Neural cell (in vitro differentiated cells): ENCODE measurements around the gene CRELD1. TPM values are rescaled to one million over a fixed set of nuclear protein-coding genes. Genes with fewer than 3 reads are reported as not detected.

Experiments used
- H2AFZ ChIP-seq: fragments of 200-600, 300-800 bp; sonication (generic), shearing (Covaris generic); 2 replicates; pipeline ENCODE4 v1.6.0; 2014; ENCODE audit warnings: low read depth, mild to moderate bottlenecking, antibody characterized with exemption, low read length, moderate library complexity
- H3F3A ChIP-seq: fragments of 200-600 bp; shearing (Covaris generic); 2 replicates; pipeline ENCODE4 v1.6.1; 2016; ENCODE audit warnings: mild to moderate bottlenecking, moderate library complexity, mixed read lengths, antibody characterized with exemption, low read length; ENCODE audit not compliant: insufficient read depth, poor library complexity, severe bottlenecking
- H3K27ac ChIP-seq: fragments of 200-600, 300-800 bp; sonication (generic), shearing (Covaris generic); 2 replicates; pipeline ENCODE4 v1.5.1; 2014; ENCODE audit warnings: mild to moderate bottlenecking, low read length, moderate library complexity
- H3K27me3 ChIP-seq: fragments of 300-800, 200-600 bp; sonication (generic), shearing (Covaris generic); 2 replicates; pipeline ENCODE4 v1.6.0; 2014; ENCODE audit warnings: mild to moderate bottlenecking, low read depth, low read length, moderate library complexity; ENCODE audit not compliant: insufficient read depth
- H3K36me3 ChIP-seq: fragments of 300-800, 200-600 bp; sonication (generic), shearing (Covaris generic); 2 replicates; pipeline ENCODE4 v1.5.1; 2014; ENCODE audit warnings: mild to moderate bottlenecking, antibody characterized with exemption, low read length, moderate library complexity; ENCODE audit not compliant: insufficient read depth
- H3K4me2 ChIP-seq: fragments of 300-800, 200-600 bp; sonication (generic), shearing (Covaris generic); 2 replicates; pipeline ENCODE4 v1.6.0; 2014; ENCODE audit warnings: mild to moderate bottlenecking, low read length
- H3K4me3 ChIP-seq: fragments of 300-800, 200-600 bp; sonication (generic), shearing (Covaris generic); 2 replicates; pipeline ENCODE4 v1.5.1; 2014; ENCODE audit warnings: mild to moderate bottlenecking, low read length, moderate library complexity
- H3K79me2 ChIP-seq: fragments of 200-600 bp; shearing (Covaris generic); replicated peaks from 2 replicates; pipeline ENCODE4 v1.6.0; 2014; ENCODE audit warnings: mild to moderate bottlenecking, low read length, moderate library complexity; ENCODE audit not compliant: insufficient read depth
- H3K9ac ChIP-seq: fragments of 300-800, 200-600 bp; sonication (generic), shearing (Covaris generic); 2 replicates; pipeline ENCODE4 v1.6.1; 2016; ENCODE audit warnings: mild to moderate bottlenecking, low read length, mixed read lengths
- H3K9me2 ChIP-seq: fragments of 200-600 bp; shearing (Covaris generic); 2 replicates; pipeline ENCODE4 v1.6.1; 2016; ENCODE audit warnings: mild to moderate bottlenecking, low read length, mixed read lengths; ENCODE audit not compliant: insufficient read depth
- H3K9me3 ChIP-seq: fragments of 200-600, 300-800 bp; sonication (generic), shearing (Covaris generic); 2 replicates; pipeline ENCODE4 v1.6.1; 2016; ENCODE audit warnings: mild to moderate bottlenecking, mixed run types, low read length, moderate library complexity, mixed read lengths
- H4K20me1 ChIP-seq: fragments of 200-600 bp; shearing (Covaris generic); 2 replicates; pipeline ENCODE4 v1.6.1; 2016; ENCODE audit warnings: mild to moderate bottlenecking, mixed run types; ENCODE audit not compliant: insufficient read depth
- EP300 ChIP-seq: fragments of 450-650 bp; conservative IDR thresholded peaks from 2 replicates; pipeline ENCODE4 v1.6.1; 2014; ENCODE audit warnings: antibody characterized with exemption, mild to moderate bottlenecking, moderate library complexity; ENCODE audit not compliant: poor library complexity, severe bottlenecking
- EZH2 ChIP-seq: fragments of 200-600, 300-800 bp; shearing (Covaris generic), sonication (generic); IDR thresholded peaks from 2 replicates; pipeline ENCODE4 v1.6.1; 2014; ENCODE audit warnings: antibody characterized with exemption, low read length, borderline replicate concordance, mild to moderate bottlenecking; ENCODE audit not compliant: insufficient read depth, poor library complexity, severe bottlenecking
- MXI1 ChIP-seq: fragments of 450-650 bp; conservative IDR thresholded peaks from 2 replicates; pipeline ENCODE4 v1.6.1; 2014; ENCODE audit warnings: antibody characterized with exemption, mild to moderate bottlenecking; ENCODE audit not compliant: poor library complexity, severe bottlenecking
- POLR2AphosphoS5 ChIP-seq: IDR thresholded peaks from 2 replicates; pipeline ENCODE4 v1.6.1; 2012
- RAD21 ChIP-seq: fragments of 450-650 bp; conservative IDR thresholded peaks from 2 replicates; pipeline ENCODE4 v1.6.1; 2014; ENCODE audit warnings: antibody characterized with exemption, mild to moderate bottlenecking, moderate library complexity
- SMC3 ChIP-seq: fragments of 450-650 bp; conservative IDR thresholded peaks from 2 replicates; pipeline ENCODE4 v1.6.1; 2014; ENCODE audit warnings: antibody characterized with exemption, mild to moderate bottlenecking, moderate library complexity; ENCODE audit not compliant: poor library complexity
- TAF1 ChIP-seq: IDR thresholded peaks from 2 replicates; pipeline ENCODE4 v1.6.1; 2012; ENCODE audit warnings: low read depth
- polyA plus RNA-seq: library from polyadenylated mRNA; depleted of rRNA; stranded (reverse); fragments of >200 nt; gene quantifications from 2 replicates; pipeline ENCODE4 v1.2.3, GENCODE V29; 2014
- TF ChIP-seq, protein P1 (sequence below): fragments of 450-650 bp; IDR thresholded peaks from 2 replicates; pipeline ENCODE4 v1.5.1; 2014; ENCODE audit warnings: antibody characterized with exemption, mild to moderate bottlenecking, moderate library complexity; ENCODE audit not compliant: poor library complexity, severe bottlenecking
- TF ChIP-seq, protein P2 (sequence below): IDR thresholded peaks from 2 replicates; pipeline ENCODE4 v1.6.1; 2012; ENCODE audit warnings: borderline replicate concordance

Gene CRELD1
- polyA plus RNA-seq, 1 donor from 2014 or later: 48.9 TPM

DNA sequence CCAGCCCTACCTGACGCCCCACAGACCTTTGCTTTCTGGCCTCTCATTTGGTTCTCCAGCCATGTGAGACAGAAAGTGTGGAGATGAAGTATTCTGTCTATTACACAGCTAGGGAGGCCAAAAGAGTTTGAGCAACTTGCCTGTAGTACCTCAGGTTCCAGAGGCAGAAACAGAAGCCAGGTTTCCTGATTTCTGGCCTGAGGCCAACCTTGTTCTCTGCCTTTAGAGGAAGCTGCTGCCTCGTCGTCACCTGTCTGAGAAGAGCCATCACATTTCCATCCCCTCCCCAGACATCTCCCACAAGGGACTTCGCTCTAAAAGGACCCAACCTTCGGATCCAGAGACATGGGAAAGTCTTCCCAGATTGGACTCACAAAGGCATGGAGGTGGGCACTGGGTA, 27.2 kb upstream of the CRELD1 start:
- H3K9ac ChIP-seq: no peak overlapping the region
- no peak overlapping the region for H3K27ac ChIP-seq
- no peaks in the 10 kb centered on the region for H3K79me2 ChIP-seq
- H3F3A ChIP-seq: no peaks in the 10 kb centered on the region
- no peaks in the 10 kb centered on the region for H3K36me3 ChIP-seq
- no peaks in the 10 kb centered on the region for H3K27me3 ChIP-seq
- H4K20me1 ChIP-seq: no peaks in the 10 kb centered on the region
- H3K9me3 ChIP-seq: no peaks in the 10 kb centered on the region
- TF ChIP-seq, protein P1, sequence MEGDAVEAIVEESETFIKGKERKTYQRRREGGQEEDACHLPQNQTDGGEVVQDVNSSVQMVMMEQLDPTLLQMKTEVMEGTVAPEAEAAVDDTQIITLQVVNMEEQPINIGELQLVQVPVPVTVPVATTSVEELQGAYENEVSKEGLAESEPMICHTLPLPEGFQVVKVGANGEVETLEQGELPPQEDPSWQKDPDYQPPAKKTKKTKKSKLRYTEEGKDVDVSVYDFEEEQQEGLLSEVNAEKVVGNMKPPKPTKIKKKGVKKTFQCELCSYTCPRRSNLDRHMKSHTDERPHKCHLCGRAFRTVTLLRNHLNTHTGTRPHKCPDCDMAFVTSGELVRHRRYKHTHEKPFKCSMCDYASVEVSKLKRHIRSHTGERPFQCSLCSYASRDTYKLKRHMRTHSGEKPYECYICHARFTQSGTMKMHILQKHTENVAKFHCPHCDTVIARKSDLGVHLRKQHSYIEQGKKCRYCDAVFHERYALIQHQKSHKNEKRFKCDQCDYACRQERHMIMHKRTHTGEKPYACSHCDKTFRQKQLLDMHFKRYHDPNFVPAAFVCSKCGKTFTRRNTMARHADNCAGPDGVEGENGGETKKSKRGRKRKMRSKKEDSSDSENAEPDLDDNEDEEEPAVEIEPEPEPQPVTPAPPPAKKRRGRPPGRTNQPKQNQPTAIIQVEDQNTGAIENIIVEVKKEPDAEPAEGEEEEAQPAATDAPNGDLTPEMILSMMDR: no peak
- no peak for TF ChIP-seq TAF1
- TF ChIP-seq SMC3: no peak
- no peak overlapping the region for H2AFZ ChIP-seq
- no peak overlapping the region for H3K4me3 ChIP-seq
- H3K9me2 ChIP-seq: no peaks in the 10 kb centered on the region
- H3K4me2 ChIP-seq: no peak overlapping the region

DNA sequence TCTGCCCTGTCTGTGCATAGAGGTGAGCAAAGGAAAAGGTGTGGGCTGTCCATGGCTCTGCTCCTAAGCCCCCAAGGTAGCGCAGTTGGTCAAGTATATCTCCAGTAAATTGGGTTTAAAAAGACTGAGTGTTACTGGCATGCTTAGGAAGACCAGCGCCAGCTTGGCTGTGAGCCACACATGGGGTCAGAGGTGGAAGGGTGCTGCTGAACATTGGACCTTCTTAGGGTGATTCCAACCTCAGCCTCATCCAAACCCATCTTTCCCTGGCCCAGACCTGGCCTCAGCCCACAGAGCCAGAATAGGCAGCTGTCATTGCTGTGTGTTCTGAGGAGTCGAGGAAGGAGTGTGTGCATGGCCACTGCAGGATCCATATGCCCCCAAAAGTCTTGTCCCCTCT, 25.3 kb upstream of the CRELD1 start:
- H2AFZ ChIP-seq: no peak overlapping the region
- H3K9me2 ChIP-seq: no peaks in the 10 kb centered on the region
- H3K27me3 ChIP-seq: no peaks in the 10 kb centered on the region
- TF ChIP-seq SMC3: no peak
- TF ChIP-seq POLR2AphosphoS5: no peak
- TF ChIP-seq MXI1: no peak
- no peak for TF ChIP-seq EP300
- TF ChIP-seq TAF1: no peak
- no peak for TF ChIP-seq EZH2
- TF ChIP-seq, protein P2, sequence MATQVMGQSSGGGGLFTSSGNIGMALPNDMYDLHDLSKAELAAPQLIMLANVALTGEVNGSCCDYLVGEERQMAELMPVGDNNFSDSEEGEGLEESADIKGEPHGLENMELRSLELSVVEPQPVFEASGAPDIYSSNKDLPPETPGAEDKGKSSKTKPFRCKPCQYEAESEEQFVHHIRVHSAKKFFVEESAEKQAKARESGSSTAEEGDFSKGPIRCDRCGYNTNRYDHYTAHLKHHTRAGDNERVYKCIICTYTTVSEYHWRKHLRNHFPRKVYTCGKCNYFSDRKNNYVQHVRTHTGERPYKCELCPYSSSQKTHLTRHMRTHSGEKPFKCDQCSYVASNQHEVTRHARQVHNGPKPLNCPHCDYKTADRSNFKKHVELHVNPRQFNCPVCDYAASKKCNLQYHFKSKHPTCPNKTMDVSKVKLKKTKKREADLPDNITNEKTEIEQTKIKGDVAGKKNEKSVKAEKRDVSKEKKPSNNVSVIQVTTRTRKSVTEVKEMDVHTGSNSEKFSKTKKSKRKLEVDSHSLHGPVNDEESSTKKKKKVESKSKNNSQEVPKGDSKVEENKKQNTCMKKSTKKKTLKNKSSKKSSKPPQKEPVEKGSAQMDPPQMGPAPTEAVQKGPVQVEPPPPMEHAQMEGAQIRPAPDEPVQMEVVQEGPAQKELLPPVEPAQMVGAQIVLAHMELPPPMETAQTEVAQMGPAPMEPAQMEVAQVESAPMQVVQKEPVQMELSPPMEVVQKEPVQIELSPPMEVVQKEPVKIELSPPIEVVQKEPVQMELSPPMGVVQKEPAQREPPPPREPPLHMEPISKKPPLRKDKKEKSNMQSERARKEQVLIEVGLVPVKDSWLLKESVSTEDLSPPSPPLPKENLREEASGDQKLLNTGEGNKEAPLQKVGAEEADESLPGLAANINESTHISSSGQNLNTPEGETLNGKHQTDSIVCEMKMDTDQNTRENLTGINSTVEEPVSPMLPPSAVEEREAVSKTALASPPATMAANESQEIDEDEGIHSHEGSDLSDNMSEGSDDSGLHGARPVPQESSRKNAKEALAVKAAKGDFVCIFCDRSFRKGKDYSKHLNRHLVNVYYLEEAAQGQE: no peak
- TF ChIP-seq, protein P1: no peak
- no peak for TF ChIP-seq RAD21
- no peaks in the 10 kb centered on the region for H4K20me1 ChIP-seq
- H3K27ac ChIP-seq: no peak overlapping the region
- no peak overlapping the region for H3K4me2 ChIP-seq
- H3K9me3 ChIP-seq: no peaks in the 10 kb centered on the region
- H3F3A ChIP-seq: no peaks in the 10 kb centered on the region
- H3K9ac ChIP-seq: no peak overlapping the region
- no peaks in the 10 kb centered on the region for H3K36me3 ChIP-seq
- H3K4me3 ChIP-seq: no peak overlapping the region
- H3K79me2 ChIP-seq: no peaks in the 10 kb centered on the region
